ENCODE results near the gene SPATA19.

SPATA19 gene, protein sequence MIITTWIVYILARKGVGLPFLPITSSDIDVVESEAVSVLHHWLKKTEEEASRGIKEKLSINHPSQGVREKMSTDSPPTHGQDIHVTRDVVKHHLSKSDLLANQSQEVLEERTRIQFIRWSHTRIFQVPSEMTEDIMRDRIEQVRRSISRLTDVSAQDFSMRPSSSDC

DNA sequence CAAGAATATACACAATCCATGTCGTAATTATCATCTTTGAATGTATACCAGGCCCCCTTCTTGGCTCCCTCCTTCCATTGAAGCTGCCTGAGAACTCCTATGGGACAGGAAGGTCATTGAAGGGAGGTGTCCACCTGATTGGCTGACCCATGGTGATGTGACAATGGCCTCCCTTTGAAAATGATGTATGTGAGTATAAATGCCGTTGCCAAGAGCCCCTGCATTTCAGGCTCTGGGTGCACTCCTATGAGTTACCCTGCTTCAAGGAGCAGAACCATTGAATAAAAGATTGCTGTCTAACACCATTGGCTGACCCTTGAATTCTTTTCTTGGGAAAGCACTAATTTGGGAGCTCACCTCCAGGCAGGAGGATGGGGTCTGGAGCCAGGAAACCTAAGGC, at the start of gene SPATA19:
SPATA19 (minus strand) TSS at position 101 of the 400 bp plus-strand sequence; CDS start at position 34, 67 bp downstream.
- no peak for DNase-seq

DNA sequence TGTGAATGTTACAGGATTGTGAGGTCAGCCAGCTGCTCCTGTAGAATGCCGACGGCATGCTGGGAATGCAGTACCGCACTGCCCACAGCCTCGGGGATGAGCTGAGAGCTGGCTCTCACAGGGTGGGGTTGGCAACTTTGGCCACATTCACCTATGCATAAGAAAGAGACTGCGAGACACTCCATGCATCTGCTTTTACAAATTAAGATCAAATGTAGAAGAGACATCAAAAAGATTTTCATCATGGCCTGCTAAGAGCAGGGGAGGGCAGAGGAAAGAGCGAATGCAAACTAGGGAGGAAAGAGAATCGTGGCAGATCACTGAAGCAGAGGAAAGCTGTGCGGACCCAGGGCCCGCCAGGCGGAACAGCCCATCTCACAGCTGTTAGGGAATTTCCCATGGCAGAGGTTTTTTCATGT, 49.8 kb upstream of the SPATA19 start:
- no peak for DNase-seq

DNA sequence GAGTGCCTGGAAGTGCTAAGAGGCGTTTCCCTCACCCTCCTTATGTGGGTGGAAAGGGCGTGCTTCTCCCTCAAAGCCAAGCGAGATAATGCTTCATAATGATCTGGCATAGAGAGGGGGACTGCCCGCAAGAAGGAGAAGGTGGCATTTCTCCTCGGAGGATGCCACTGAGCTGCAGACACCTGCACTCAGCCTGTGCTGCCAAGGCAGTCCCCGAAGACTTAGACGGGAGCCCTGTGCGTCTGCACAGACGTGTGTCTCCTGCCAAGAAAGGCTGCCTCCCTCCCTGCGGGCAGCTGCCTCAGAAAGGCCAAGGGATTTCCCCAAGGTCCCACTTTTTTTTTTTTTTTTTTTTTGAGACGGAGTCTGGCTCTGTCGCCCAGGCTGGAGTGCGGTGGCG, 48.1 kb upstream of the SPATA19 start:
- no peak for DNase-seq

DNA sequence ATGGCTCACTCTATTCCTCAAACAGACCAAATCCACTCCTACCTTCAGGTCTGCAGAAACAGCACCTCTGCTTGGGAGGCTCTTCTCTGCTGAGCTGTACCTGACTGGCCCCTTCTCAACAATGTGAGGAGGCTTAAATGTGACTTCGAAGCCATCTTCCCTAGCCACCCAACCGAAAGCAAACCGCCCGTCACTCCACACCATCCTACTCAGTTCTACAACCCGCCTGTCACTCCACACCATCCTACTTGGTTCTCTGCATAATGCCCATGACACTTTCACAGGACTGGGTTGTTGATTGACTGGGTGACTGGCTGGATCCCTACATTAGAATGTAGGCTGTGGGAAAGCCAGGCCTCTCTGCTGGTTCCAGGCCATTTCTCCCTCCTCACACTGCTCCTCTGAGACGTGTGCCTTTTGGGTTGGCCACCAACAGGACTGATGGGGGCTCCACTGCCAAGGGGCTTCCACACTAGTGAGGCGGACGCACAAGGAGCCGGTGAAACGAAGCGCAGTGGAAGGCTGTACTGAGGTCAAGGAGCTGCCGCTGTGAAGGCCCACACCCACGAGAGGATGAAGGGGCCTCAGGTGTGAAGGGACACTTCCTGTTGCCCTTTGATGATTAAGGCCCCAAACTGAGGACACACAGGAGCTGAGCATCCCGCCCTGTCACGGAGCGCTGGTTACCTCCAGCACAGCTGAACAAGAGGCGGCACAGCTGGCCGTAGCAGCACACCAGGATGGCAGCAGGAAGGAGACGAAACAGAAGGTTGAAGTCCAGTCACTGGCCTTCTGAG, 47.5 kb upstream of the SPATA19 start:
- no peak for DNase-seq

DNA sequence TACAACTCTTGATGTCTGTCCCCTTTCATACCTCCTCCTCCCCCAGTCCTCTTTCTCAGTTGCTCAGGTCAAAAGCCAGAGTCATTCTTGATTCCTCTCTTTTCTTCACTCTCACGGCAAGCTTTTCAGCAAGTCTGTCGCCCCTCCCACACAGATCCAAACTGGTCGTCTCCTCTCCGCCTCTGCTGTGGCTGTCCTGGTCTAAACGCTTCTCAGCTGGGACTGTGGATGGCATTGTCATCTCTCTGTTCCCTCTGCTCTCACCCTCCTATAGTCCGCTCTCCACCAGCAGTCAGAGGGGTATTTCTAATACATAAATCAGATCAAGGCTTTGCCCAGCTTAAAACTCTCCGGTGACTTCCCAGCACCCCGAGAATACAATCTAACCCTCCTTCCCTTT, 46.8 kb upstream of the SPATA19 start:
- no peak for DNase-seq

DNA sequence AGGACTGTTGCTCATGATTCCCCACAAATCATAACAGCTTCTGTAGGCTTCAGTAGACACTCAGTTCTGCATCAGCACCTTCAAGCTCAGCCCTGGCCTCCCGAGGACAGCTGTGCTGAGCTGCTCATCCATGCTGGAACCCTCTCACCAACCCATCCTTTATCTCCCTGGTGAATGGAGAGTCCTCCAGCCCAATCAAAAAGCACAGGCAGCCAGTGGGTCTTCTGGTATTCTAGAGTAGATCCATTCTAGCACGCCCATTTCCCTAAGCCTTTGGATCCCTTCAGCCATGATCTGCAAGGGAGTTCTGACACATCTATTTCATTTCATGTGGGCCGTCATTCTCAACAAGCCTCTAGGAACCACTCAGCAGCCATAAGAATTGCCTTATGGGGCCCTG, 44.6 kb upstream of the SPATA19 start:
- DNase-seq, result no peak

DNA sequence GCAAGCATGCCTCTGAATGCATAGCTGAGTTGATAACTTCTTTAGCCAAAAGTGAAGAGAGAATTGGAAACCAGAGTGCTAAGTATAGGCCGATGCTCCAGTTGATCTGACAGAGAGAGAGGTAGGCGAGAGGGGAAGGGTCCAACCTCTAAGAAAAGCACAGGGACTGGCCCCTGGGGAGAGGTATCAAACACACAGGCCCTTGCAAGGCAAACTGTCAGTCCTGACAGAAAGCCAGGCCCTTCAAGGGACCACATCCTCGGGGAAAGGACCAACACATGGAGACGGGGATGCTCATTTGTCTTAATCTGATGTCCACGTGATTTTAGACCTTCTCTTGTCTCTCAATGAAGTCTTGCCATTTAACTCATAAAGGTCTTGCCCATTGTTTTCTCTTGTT, 43.9 kb upstream of the SPATA19 start:
- DNase-seq, result no peak

DNA sequence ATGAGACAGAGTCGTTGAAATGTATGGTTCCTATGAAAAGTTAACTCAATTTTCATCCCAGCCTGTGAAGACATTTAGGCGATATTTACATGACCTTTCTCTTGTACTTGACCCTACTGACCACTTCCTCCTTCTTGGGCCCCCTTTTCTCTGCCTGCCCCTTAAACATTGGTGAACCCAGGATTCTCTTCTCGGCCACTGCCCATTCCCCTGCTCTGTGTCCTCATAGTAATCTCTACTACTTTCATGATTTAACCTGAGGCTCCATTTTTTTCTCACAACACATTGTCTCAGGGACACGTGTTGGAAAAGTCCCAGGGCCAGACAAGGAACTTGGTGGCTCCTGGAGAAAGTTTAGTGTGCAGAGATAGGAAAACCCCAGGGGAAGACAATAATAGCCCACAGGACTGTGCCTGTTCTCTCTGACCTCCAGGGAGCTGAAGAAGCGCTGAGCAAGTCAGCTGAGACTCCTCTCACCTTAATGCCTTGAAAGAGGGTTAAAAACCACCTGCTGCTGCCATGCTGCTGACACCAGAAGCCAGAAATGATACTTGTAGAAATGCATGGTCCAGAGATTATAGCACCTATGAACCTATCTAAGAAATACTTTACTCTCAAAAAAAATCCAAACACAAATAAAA, 42.5 kb upstream of the SPATA19 start:
- no peak for DNase-seq

DNA sequence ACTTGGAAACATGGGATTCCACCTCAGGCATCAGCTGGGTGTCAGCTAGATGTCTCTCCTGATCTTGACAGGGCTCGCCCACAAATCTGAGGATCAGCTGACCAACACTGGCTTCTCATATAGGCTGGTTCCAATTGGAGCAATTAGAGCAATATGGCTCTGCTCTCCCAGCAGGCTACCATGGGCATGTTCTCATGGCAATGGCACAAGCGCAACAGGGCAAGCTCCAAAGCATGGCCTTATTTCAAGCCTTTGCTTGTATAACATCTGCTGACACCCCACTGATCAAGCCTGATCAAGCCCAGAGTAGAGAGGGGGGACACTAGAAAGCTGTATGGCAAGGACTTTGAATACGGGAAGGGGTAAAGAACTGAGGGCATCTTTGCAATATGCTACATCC, 40.7 kb upstream of the SPATA19 start:
- no peak for DNase-seq

DNA sequence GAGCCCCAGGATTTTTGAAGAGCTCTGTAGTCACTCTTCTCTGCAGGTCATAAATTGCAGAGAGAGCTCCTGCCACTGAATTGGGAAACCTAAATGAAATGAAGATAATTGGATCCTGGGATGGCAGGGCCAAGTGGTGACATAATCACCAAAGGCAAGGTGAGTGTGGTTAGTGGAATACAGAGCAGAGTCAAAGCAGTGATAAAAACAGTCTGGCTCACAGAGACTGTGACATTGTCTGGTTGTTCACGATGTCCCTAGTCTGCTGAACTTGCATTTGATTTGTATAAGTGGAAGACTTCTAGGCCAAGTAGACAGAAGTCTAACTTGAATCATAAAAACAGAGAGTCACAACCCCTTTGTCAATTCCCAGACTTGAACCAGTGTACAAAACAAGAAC, 26.8 kb upstream of the SPATA19 start:
- DNase-seq, result no peak

DNA sequence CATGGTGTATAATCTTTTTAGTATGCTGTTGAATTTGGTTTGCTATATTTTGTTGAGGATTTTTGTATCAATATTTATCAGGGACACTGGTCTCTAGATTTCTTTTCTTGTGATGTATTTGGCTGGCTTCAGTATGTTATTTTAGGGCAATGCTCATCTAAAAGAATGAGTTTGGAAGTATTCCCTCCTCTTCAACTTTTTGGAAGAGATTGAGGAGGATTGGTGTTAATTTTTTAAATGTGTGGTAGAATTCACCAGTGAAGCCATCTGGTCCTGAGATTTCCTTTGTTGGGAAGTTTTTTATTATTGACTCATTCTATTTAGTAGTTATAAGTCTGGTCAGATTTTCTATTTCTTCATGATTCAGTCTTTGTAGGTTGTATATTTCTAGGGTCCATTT, 22.1 kb upstream of the SPATA19 start:
- DNase-seq, result no peak

DNA sequence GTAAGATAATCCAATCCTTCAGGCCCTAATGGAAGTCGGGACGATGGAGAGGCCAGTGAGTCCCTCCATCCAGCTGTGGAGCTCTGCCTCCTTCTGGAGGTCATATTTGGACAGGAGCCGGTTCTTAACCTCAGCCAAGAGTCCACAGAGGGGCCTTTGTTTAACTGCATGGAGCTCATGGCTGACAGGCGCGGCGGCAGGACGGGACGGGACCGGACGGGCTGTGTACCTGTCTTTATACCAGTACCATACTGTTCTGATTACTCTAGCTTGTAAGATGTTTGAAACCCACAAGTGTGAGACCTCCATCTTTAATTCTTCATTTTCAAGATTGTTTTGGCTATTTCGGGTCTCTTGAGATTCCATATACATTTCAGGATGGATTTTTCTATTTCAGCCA, 20.2 kb upstream of the SPATA19 start:
- no peak for DNase-seq

DNA sequence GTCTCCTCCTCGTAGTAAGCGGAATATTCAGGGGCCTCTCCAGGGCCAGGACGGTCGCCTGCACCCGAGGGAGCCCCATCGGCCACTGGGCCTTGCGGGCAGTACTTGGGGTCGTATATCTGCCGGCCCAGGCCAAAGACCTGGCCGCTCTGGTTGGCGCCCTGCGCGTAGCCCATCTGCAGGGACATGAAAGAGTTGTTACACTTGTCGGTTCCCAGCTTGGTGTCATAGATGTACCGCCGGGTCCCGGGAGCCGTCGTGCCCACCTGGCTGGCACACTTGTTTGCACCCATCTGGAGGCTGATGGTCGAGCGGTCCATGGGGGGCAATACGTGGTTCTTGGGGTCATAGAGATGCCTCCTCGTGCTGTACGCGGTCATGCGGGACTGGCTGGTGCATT, 19.4 kb upstream of the SPATA19 start:
- DNase-seq, result no peak

DNA sequence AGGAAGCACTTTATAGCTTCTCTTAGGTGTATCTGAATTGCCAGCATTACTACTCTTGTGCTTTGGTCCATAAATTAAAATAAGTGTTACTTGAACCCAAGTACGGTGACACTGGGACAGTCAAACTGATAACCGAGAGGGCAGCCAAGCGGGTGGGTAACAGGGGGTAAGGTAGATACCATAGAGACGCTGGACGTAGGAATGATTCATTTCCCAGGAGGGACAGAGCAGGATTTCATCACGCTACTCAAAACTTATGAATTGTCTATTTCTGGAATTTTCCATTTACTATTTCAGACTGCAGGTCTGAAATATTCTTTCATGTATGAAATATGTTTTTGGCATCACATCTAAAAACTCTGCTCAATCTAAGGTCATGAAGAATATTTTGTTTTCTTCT, 14.8 kb upstream of the SPATA19 start:
- no peak for DNase-seq

DNA sequence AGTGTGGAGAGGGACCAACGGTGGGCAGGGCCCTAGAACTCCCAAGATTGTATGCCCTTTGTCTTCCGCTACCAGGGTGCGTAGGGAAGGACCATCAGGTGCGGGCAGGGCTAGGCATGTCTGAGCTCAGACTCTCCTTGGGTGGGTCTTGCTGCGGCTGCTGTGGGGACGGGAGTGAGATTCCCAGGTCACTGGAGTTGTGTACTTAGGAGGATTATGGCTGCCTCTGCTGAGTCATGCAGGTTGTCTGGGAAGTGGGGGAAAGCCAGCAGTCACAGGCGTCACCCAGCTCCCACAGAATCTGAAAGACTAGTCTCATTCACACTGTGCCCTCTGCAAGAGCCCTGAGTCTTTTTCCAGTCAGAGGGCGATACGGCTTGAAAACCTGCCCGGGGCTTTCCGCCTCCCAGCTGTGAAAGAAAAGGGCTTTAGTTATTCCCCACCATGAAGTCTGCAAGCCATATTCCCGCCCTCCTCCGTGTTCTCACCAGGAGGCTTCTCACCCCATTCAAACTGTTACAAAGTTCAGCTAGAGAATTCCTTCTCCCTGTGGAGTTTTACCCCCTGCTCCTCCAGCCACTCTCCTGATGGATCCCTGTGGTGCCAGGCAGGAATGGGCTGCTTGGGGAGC, 9.1 kb upstream of the SPATA19 start:
- peak in 8 of 56 donors; percentile 11 to 38 (median 25) for DNase-seq

DNA sequence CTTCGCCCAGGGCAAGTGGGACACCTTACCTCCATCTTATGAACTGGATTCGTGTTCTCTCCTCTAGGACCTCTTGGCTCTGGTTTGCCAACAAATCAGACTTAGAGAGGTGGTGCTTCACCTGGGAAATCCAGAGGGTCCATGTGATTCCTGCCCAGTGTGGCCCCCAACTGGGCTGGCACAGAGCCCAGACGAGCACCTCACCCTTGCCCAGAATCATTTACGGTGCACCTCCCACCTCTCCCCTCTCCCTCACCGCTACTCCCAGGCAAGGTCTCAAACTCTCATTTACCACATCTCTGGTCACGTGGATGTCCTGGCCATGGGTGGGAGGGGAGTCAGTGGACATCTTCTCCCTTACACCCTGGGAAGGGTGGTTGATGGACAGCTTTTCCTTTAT, 1.1 kb downstream of the SPATA19 start:
- DNase-seq, result no peak

DNA sequence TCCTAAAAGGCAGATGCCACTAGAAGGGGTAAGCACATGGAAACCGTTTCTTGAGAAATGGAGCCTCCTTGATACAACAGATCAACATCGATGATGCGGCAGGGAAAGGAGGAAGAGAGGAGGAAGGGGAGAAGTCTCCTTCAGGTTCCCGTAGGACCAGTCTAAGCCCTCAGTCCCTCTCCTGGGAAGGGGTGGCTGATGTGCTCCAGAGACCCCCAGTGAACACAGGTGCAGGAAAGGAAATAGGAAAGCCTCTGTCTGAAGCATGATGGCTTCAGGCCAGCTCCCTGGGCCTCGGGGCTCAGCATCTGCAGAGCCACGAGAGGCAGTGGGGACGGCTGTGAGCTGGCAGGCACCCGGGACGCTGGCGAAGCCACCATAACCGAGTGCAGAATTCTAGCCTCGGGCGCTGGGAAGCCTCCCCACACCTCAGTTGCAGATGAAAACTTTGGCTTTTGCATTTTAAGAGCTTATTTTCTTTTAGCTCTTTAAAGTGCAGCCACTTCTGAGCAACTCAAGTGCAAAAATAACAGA, 1.8 kb downstream of the SPATA19 start:
- no peak for DNase-seq

DNA sequence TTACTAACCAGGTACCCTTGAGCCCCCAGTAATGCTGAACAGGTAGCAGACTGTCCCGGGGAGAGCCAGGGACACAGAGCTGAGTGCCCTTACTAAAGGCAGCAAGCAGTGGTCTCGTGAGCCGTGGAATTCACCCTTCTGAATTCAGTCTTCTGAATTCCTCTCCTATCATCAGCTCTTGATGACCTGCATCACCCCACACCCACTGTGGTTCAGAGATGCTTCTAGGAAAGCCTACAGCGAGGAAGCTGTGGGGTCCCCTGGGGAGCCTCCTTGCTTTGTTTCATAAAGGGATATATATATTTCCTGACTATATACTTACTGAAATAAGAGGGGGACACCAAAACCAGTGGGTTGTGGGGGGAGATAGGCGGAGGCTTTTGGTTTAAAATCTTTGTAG, 2.6 kb downstream of the SPATA19 start:
- DNase-seq, result no peak

DNA sequence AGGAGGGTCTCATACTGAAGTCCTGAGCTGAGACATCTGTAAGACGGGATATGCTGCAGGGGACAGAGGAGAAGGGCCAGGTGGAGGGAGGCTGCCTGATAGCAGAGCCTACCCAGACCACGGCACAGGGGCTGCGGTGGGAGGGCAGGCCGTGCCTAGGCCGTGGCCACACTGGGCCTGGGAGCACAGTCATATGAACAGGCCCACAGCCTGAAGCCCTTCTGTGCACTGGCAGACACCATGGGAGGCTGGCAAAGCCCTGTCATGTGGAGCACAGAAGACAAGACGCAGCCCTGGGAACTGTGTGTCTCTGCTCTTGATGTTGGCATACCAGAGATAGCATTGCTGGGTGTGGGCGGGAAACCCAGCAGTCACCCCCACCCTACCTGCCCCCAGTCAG, 3.3 kb downstream of the SPATA19 start:
- no peak for DNase-seq

DNA sequence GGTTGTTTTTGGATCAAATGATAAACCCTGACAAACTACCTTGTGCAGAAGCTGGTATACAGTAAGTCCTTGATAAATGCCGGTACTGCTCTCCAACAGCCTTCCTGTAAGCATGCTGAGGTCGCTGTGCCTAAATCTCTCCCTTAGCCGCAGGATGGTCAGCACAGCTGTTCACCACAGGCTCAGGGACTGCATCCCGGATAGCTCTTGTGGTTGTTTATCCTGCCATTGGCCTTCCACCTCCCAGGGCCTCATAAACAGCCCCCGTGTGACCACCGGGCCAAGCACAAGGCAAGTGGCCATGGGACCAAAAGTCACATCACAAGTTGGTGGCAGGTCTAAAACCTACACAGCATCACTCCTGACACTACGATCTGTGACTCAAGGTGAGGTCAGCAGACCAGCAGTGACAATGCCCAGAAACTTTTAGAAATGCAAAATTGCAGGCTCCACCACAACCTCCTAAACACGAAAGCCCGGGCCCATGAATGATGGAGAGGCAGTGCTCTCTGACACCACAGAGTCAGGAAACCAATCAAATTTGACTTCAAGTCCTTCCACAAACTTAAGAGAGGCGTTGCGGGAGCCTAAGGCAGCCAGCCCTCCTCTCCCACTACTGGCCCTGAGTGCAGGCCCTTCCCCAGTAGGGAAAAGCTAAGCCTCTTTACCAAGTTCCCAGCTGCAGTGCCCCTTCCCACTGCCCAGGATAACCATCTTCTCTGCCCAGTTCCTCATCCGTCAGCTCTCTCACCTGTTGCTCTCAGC, 3.9 kb downstream of the SPATA19 start:
- DNase-seq, result no peak

DNA sequence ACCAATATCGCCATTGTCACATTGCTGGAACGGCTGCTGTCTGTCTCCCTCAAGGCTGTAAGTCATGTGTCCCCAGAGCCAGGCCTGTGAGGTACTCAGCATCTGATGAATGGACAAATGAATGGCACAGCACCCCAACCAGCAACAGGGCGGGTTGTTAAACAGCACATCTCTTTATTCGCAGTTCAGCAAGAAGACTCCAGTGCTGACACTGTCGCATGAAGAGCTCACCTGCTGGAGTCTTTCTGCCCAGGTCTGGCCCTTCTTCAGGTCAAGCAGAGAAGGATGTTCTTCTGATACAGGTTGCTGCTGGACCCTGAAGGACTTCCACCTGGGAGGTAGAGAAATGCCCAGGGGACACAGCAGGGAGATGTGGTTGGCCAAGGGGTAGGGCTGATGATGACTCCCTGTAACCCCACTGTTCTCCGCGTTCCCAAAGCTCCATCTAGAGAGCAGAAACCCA, 4.8 kb downstream of the SPATA19 start:
- DNase-seq, result no peak
